OCI-LY1 (cell line): ENCODE data around the gene PTPRN2.

Source experiments
- H2AFZ ChIP-seq: fragments of 200-600 bp; sonication (generic), shearing (Covaris generic); 2 replicates; pipeline ENCODE4 v1.6.0; 2014; ENCODE audit warnings: antibody characterized with exemption, mild to moderate bottlenecking, low read length
- H3F3A ChIP-seq: fragments of 200-600 bp; sonication (generic), shearing (Covaris generic); 2 replicates; pipeline ENCODE4 v1.6.0; 2014; ENCODE audit warnings: mild to moderate bottlenecking, antibody characterized with exemption, low read length, moderate library complexity; ENCODE audit not compliant: insufficient read depth
- H3K27ac ChIP-seq: fragments of 200-600 bp; sonication (generic); 2 replicates; pipeline ENCODE4 v1.5.1; 2014; ENCODE audit warnings: low read length, mixed run types, mild to moderate bottlenecking, low read depth; ENCODE audit not compliant: poor library complexity, severe bottlenecking
- H3K27me3 ChIP-seq: fragments of 200-600 bp; sonication (generic); 2 replicates; pipeline ENCODE4 v1.6.0; 2014; ENCODE audit warnings: antibody characterized with exemption, mild to moderate bottlenecking, low read length, moderate library complexity; ENCODE audit not compliant: insufficient read depth
- H3K36me3 ChIP-seq: fragments of 200-600 bp; sonication (generic); 2 replicates; pipeline ENCODE4 v1.6.1; 2014; ENCODE audit warnings: mild to moderate bottlenecking, antibody characterized with exemption, low read length, moderate library complexity, mixed read lengths; ENCODE audit not compliant: insufficient read depth
- H3K4me1 ChIP-seq: fragments of 200-600 bp; sonication (generic); 2 replicates; pipeline ENCODE4 v1.5.1; 2014; ENCODE audit warnings: mild to moderate bottlenecking, low read length, moderate library complexity; ENCODE audit not compliant: insufficient read depth, severe bottlenecking
- H3K4me2 ChIP-seq: fragments of 200-600 bp; sonication (generic), shearing (Covaris generic); 2 replicates; pipeline ENCODE4 v1.6.1; 2014; ENCODE audit warnings: low read length
- H3K4me3 ChIP-seq: fragments of 200-600 bp; sonication (generic); 2 replicates; pipeline ENCODE4 v1.5.1; 2014; ENCODE audit warnings: low read length, low read depth, mild to moderate bottlenecking, mixed read lengths; ENCODE audit not compliant: poor library complexity, severe bottlenecking
- H3K79me2 ChIP-seq: fragments of 200-600 bp; shearing (Covaris generic); 2 replicates; pipeline ENCODE4 v1.6.1; 2016; ENCODE audit warnings: mixed run types, low read length, mixed read lengths; ENCODE audit not compliant: insufficient read depth
- H3K9ac ChIP-seq: fragments of 200-600 bp; sonication (generic), shearing (Covaris generic); 2 replicates; pipeline ENCODE4 v1.6.1; 2014; ENCODE audit warnings: mild to moderate bottlenecking, low read length, mixed read lengths
- H3K9me2 ChIP-seq: fragments of 200-600 bp; sonication (generic), shearing (Covaris generic); 2 replicates; pipeline ENCODE4 v1.6.1; 2014; ENCODE audit warnings: low read depth, mild to moderate bottlenecking, low read length, mixed read lengths
- H3K9me3 ChIP-seq: fragments of 200-600 bp; shearing (Covaris generic); 2 replicates; pipeline ENCODE4 v1.6.1; 2014; ENCODE audit warnings: low read length, mixed read lengths
- H4K20me1 ChIP-seq: fragments of 200-600 bp; sonication (generic), shearing (Covaris generic); 2 replicates; pipeline ENCODE4 v1.6.0; 2016; ENCODE audit warnings: mild to moderate bottlenecking, low read length; ENCODE audit not compliant: insufficient read depth
- EZH2 ChIP-seq: fragments of 200-600 bp; sonication (generic), shearing (Covaris generic); IDR thresholded peaks from 2 replicates; pipeline ENCODE4 v1.8.0; 2017; ENCODE audit warnings: borderline replicate concordance, mixed run types, mild to moderate bottlenecking, antibody characterized with exemption, low read length, moderate library complexity, mixed read lengths
- TF ChIP-seq, protein P1 (sequence below): fragments of 200-600 bp; sonication (generic), shearing (Covaris generic); IDR thresholded peaks from 2 replicates; pipeline ENCODE4 v1.5.1; 2017; ENCODE audit warnings: mild to moderate bottlenecking, antibody characterized with exemption, low read length, moderate library complexity, mixed read lengths

The PTPRN2 gene

DNA sequence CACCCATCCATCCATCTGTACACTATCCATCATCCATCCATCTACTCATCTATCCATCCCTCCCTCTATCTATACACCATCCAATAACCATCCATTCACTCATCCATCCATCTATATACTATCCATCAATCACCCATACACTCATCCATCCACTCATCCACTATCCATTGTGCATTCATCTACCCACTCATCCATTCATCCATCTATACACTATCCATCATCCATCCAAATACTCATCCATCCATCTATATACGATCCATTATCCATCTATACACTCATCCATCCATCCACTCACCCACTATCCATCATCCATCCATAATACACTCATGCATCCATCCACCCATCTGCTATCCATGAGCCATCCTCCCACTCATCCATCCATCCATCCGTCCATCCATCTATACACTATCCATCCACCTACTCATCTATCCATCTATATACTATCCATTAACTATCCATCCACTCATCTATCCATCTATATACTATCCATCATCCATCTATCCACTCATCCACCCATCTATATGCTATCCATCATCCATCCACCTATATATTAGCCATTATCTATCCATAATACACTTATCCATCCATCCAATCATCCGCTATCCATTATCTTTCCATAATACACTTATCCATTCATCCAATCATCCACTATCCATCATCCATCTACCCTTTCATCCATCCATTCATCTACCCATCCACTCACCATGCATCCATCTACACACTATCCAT, 765.5 kb downstream of the PTPRN2 start:
- TF ChIP-seq, protein P1, sequence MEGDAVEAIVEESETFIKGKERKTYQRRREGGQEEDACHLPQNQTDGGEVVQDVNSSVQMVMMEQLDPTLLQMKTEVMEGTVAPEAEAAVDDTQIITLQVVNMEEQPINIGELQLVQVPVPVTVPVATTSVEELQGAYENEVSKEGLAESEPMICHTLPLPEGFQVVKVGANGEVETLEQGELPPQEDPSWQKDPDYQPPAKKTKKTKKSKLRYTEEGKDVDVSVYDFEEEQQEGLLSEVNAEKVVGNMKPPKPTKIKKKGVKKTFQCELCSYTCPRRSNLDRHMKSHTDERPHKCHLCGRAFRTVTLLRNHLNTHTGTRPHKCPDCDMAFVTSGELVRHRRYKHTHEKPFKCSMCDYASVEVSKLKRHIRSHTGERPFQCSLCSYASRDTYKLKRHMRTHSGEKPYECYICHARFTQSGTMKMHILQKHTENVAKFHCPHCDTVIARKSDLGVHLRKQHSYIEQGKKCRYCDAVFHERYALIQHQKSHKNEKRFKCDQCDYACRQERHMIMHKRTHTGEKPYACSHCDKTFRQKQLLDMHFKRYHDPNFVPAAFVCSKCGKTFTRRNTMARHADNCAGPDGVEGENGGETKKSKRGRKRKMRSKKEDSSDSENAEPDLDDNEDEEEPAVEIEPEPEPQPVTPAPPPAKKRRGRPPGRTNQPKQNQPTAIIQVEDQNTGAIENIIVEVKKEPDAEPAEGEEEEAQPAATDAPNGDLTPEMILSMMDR: no peak
- TF ChIP-seq EZH2: no peak
- Histone ChIP-seq H3K4me3 (no peak overlapping the region), H3K27me3 (no peaks in the 10 kb centered on the region), H3K9me3 (no peaks in the 10 kb centered on the region), H3K4me1 (no peaks in the 10 kb centered on the region), H3K9me2 (no peaks in the 10 kb centered on the region), H3K79me2 (no peaks in the 10 kb centered on the region), H3K36me3 (no peaks in the 10 kb centered on the region), H3K4me2 (no peak overlapping the region), H3K27ac (no peak overlapping the region), H3K9ac (no peak overlapping the region), H4K20me1 (no peaks in the 10 kb centered on the region), H2AFZ (no peak overlapping the region), H3F3A (no peaks in the 10 kb centered on the region)

DNA sequence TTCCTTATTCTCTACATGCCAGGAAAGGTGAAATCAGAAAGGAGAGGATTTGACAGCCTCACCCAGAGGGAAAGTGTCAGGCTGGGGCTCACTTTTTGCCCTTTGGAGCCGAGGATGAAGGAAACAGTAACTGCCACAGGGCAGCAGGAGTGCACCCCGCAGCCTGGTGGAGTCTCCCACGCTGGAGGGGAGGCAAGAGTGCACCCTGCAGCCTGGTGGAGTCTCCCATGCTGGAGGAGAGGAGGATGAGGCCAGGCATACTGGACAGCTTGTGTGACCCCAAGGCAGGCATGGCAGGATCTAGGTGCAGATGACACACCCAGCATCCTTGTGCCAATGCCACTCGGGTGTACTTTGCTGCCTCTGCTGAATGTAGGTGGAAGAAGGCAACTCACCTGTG, 766.8 kb downstream of the PTPRN2 start:
- Histone ChIP-seq H3K4me1 (no peaks in the 10 kb centered on the region), H3F3A (no peaks in the 10 kb centered on the region), H3K9me3 (no peaks in the 10 kb centered on the region), H3K27ac (no peak overlapping the region), H3K4me3 (no peak overlapping the region), H3K4me2 (no peak overlapping the region), H3K9ac (no peak overlapping the region), H2AFZ (no peak overlapping the region), H4K20me1 (no peaks in the 10 kb centered on the region), H3K27me3 (no peaks in the 10 kb centered on the region), H3K79me2 (no peaks in the 10 kb centered on the region), H3K36me3 (no peaks in the 10 kb centered on the region), H3K9me2 (no peaks in the 10 kb centered on the region)
- TF ChIP-seq EZH2: no peak
- TF ChIP-seq, protein P1: no peak

DNA sequence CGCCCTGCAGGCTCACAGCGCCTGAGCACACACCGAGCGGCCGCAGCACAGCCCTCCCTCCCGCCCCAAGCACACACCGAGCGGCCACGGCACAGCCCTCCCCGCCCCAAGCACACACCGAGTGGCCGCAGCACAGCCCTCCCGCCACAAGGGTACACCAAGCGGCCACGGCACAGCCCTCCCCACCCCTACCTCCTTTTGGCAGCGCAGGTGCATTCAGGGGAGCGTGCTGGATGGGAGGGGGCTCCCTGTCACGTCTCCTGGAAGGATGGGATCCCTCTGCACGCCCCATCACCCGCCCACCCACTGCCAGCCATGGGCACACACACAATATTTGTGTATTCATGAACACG, 768.2 kb downstream of the PTPRN2 start:
- Histone ChIP-seq H3K9me2 (no peaks in the 10 kb centered on the region), H3K27ac (no peak overlapping the region), H3K4me3 (no peak overlapping the region), H4K20me1 (no peaks in the 10 kb centered on the region), H3K36me3 (no peaks in the 10 kb centered on the region), H3K27me3 (no peaks in the 10 kb centered on the region), H3K79me2 (no peaks in the 10 kb centered on the region), H2AFZ (no peak overlapping the region), H3K4me1 (no peaks in the 10 kb centered on the region), H3K9ac (no peak overlapping the region), H3K4me2 (no peak overlapping the region), H3K9me3 (no peaks in the 10 kb centered on the region), H3F3A (no peaks in the 10 kb centered on the region)
- TF ChIP-seq, protein P1: no peak
- TF ChIP-seq EZH2: no peak
